HepG2 (cell line): ENCODE measurements around the gene TMC2. TPM values are rescaled to one million over a fixed set of nuclear protein-coding genes. Genes with fewer than 3 reads are reported as not detected.

Experiments used
- DNMT3B ChIP-seq: conservative IDR thresholded peaks from 2 replicates; pipeline ENCODE4 v1.6.1; 2016; ENCODE audit warnings: missing biosample characterization, control low read depth
- ZNF264 ChIP-seq: sonication (generic); formaldehyde crosslinking; IDR thresholded peaks from 2 replicates; pipeline ENCODE4 v1.4.0; 2020; ENCODE audit warnings: missing genetic modification reagents
- polyA plus RNA-seq, 8 experiments: library from polyadenylated mRNA; depleted of rRNA in 3 of 8; stranded (reverse) in 7 of 8; unstranded in 1 of 8; fragments of >200 nt; fragmentation: Illumina TruSeq in 4 of 8; extraction: Trizol in 4 of 8; gene quantifications; 2 replicates each; pipeline versions ENCODE4 v1.2.1 to v1.2.3, GENCODE V29; 2011 to 2016; ENCODE audit warnings: low read depth in 4 of 8, missing spikeins in 1 of 8, mixed read lengths in 1 of 8; ENCODE audit not compliant: insufficient read depth in 1 of 8
- total RNA-seq, 5 experiments: library from RNA; depleted of rRNA; stranded (reverse); fragments of >200 nt; fragmentation: Illumina TruSeq; extraction: Trizol; gene quantifications; 2 replicates each; pipeline ENCODE4 v1.2.3, GENCODE V29; 2016; ENCODE audit warnings: low read depth in 1 of 5
- TF ChIP-seq, protein P1 (sequence below): sonication (generic); formaldehyde crosslinking; IDR thresholded peaks from 2 replicates; pipeline ENCODE4; 2020; ENCODE audit warnings: missing genetic modification reagents, mild to moderate bottlenecking, borderline replicate concordance
- TF ChIP-seq, protein P2 (sequence below): sonication (generic); formaldehyde crosslinking; IDR thresholded peaks from 2 replicates; pipeline ENCODE4 v1.4.0; 2020; ENCODE audit warnings: missing genetic modification reagents
- TF ChIP-seq, protein P3 (sequence below): sonication (generic); formaldehyde crosslinking; IDR thresholded peaks from 2 replicates; pipeline ENCODE4 v1.5.1; 2020; ENCODE audit warnings: missing genetic modification reagents, mild to moderate bottlenecking, borderline replicate concordance
- TF ChIP-seq, protein P4 (sequence below): sonication (generic); formaldehyde crosslinking; IDR thresholded peaks from 2 replicates; pipeline ENCODE4 v1.8.0; 2022; ENCODE audit warnings: missing genetic modification reagents, low read depth, mild to moderate bottlenecking, borderline replicate concordance
- TF ChIP-seq, protein P5 (sequence below): sonication (generic); formaldehyde crosslinking; IDR thresholded peaks from 2 replicates; pipeline ENCODE4 v1.4.0; 2020; ENCODE audit warnings: missing genetic modification reagents, borderline replicate concordance
- TF ChIP-seq, protein P6 (sequence below): sonication (generic); formaldehyde crosslinking; IDR thresholded peaks from 2 replicates; pipeline ENCODE4 v1.4.0; 2020; ENCODE audit warnings: missing genetic modification reagents

The TMC2 gene
- total and polyA plus RNA-seq, 2 of the 13 experiments (the other 11 are each of a cell fraction or from before 2014, with no cell fraction given) = not detected

DNA sequence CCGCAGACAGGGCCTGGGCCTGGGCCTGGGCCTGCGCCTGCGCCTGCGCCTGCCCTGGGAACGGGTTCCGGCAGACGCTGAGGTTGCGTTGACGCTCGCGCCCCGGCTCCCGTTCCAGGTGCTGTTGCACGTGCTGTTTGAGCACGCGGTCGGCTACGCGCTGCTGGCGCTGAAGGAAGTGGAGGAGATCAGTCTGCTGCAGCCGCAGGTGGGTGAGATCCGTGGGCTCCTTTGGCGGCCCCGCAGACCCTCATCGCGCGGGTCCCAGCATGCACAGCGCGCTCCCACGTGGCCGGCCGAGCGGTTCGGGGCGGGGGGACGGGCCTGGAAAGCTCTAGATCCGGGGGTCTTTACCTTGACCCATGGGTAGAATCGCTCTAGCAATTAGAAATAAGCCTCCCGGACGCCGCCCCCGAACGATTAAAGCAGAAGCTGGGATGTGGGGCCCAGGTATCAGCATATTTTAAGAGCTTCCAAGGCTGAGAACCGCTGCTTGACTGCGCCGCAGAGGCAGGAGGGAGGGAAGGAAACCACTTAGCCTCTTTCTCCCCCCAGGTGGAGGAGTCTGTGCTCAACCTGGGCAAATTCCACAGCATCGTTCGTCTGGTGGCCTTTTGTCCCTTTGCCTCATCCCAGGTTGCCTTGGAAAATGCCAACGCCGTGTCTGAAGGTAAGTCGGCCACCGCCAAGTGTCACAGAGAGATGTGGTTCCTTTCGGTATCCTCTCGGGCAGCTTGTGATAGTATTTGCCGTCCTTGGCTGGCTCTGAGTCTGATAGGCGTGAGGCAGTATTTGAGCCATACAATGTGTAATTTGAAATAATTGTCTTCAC, 116.6 kb downstream of the TMC2 start (continued):
- TF ChIP-seq, protein P1, sequence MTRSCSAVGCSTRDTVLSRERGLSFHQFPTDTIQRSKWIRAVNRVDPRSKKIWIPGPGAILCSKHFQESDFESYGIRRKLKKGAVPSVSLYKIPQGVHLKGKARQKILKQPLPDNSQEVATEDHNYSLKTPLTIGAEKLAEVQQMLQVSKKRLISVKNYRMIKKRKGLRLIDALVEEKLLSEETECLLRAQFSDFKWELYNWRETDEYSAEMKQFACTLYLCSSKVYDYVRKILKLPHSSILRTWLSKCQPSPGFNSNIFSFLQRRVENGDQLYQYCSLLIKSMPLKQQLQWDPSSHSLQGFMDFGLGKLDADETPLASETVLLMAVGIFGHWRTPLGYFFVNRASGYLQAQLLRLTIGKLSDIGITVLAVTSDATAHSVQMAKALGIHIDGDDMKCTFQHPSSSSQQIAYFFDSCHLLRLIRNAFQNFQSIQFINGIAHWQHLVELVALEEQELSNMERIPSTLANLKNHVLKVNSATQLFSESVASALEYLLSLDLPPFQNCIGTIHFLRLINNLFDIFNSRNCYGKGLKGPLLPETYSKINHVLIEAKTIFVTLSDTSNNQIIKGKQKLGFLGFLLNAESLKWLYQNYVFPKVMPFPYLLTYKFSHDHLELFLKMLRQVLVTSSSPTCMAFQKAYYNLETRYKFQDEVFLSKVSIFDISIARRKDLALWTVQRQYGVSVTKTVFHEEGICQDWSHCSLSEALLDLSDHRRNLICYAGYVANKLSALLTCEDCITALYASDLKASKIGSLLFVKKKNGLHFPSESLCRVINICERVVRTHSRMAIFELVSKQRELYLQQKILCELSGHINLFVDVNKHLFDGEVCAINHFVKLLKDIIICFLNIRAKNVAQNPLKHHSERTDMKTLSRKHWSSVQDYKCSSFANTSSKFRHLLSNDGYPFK (CRISPR knock-in tag) = peak; percentile 54
- TF ChIP-seq, protein P2, sequence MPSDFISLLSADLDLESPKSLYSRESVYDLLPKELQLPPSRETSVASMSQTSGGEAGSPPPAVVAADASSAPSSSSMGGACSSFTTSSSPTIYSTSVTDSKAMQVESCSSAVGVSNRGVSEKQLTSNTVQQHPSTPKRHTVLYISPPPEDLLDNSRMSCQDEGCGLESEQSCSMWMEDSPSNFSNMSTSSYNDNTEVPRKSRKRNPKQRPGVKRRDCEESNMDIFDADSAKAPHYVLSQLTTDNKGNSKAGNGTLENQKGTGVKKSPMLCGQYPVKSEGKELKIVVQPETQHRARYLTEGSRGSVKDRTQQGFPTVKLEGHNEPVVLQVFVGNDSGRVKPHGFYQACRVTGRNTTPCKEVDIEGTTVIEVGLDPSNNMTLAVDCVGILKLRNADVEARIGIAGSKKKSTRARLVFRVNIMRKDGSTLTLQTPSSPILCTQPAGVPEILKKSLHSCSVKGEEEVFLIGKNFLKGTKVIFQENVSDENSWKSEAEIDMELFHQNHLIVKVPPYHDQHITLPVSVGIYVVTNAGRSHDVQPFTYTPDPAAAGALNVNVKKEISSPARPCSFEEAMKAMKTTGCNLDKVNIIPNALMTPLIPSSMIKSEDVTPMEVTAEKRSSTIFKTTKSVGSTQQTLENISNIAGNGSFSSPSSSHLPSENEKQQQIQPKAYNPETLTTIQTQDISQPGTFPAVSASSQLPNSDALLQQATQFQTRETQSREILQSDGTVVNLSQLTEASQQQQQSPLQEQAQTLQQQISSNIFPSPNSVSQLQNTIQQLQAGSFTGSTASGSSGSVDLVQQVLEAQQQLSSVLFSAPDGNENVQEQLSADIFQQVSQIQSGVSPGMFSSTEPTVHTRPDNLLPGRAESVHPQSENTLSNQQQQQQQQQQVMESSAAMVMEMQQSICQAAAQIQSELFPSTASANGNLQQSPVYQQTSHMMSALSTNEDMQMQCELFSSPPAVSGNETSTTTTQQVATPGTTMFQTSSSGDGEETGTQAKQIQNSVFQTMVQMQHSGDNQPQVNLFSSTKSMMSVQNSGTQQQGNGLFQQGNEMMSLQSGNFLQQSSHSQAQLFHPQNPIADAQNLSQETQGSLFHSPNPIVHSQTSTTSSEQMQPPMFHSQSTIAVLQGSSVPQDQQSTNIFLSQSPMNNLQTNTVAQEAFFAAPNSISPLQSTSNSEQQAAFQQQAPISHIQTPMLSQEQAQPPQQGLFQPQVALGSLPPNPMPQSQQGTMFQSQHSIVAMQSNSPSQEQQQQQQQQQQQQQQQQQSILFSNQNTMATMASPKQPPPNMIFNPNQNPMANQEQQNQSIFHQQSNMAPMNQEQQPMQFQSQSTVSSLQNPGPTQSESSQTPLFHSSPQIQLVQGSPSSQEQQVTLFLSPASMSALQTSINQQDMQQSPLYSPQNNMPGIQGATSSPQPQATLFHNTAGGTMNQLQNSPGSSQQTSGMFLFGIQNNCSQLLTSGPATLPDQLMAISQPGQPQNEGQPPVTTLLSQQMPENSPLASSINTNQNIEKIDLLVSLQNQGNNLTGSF (CRISPR knock-in tag) = peak; percentile 85; the same call in 1 of the 2 replicates
- TF ChIP-seq, protein P3, sequence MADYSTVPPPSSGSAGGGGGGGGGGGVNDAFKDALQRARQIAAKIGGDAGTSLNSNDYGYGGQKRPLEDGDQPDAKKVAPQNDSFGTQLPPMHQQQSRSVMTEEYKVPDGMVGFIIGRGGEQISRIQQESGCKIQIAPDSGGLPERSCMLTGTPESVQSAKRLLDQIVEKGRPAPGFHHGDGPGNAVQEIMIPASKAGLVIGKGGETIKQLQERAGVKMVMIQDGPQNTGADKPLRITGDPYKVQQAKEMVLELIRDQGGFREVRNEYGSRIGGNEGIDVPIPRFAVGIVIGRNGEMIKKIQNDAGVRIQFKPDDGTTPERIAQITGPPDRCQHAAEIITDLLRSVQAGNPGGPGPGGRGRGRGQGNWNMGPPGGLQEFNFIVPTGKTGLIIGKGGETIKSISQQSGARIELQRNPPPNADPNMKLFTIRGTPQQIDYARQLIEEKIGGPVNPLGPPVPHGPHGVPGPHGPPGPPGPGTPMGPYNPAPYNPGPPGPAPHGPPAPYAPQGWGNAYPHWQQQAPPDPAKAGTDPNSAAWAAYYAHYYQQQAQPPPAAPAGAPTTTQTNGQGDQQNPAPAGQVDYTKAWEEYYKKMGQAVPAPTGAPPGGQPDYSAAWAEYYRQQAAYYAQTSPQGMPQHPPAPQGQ (CRISPR knock-in tag) = peak; percentile 11; the same call in 1 of the 2 replicates
- TF ChIP-seq, protein P4, sequence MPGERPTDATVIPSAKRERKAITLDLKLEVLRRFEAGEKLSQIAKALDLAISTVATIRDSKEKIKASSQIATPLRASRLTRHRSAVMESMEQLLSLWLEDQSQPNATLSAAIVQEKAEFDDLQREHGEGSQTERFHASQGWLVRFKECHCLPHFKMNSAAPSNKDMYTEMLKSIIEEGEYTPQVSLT (CRISPR knock-in tag) = no peak; the same call in 1 of the 2 replicates
- TF ChIP-seq DNMT3B (CRISPR knock-in tag) = no peak; the same call in 1 of the 2 replicates
- TF ChIP-seq, protein P5, sequence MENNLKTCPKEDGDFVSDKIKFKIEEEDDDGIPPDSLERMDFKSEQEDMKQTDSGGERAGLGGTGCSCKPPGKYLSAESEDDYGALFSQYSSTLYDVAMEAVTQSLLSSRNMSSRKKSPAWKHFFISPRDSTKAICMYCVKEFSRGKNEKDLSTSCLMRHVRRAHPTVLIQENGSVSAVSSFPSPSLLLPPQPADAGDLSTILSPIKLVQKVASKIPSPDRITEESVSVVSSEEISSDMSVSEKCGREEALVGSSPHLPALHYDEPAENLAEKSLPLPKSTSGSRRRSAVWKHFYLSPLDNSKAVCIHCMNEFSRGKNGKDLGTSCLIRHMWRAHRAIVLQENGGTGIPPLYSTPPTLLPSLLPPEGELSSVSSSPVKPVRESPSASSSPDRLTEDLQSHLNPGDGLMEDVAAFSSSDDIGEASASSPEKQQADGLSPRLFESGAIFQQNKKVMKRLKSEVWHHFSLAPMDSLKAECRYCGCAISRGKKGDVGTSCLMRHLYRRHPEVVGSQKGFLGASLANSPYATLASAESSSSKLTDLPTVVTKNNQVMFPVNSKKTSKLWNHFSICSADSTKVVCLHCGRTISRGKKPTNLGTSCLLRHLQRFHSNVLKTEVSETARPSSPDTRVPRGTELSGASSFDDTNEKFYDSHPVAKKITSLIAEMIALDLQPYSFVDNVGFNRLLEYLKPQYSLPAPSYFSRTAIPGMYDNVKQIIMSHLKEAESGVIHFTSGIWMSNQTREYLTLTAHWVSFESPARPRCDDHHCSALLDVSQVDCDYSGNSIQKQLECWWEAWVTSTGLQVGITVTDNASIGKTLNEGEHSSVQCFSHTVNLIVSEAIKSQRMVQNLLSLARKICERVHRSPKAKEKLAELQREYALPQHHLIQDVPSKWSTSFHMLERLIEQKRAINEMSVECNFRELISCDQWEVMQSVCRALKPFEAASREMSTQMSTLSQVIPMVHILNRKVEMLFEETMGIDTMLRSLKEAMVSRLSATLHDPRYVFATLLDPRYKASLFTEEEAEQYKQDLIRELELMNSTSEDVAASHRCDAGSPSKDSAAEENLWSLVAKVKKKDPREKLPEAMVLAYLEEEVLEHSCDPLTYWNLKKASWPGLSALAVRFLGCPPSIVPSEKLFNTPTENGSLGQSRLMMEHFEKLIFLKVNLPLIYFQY (CRISPR knock-in tag) = no peak; the same call in 1 of the 2 replicates
- TF ChIP-seq, protein P6, sequence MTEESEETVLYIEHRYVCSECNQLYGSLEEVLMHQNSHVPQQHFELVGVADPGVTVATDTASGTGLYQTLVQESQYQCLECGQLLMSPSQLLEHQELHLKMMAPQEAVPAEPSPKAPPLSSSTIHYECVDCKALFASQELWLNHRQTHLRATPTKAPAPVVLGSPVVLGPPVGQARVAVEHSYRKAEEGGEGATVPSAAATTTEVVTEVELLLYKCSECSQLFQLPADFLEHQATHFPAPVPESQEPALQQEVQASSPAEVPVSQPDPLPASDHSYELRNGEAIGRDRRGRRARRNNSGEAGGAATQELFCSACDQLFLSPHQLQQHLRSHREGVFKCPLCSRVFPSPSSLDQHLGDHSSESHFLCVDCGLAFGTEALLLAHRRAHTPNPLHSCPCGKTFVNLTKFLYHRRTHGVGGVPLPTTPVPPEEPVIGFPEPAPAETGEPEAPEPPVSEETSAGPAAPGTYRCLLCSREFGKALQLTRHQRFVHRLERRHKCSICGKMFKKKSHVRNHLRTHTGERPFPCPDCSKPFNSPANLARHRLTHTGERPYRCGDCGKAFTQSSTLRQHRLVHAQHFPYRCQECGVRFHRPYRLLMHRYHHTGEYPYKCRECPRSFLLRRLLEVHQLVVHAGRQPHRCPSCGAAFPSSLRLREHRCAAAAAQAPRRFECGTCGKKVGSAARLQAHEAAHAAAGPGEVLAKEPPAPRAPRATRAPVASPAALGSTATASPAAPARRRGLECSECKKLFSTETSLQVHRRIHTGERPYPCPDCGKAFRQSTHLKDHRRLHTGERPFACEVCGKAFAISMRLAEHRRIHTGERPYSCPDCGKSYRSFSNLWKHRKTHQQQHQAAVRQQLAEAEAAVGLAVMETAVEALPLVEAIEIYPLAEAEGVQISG (CRISPR knock-in tag) = peak; percentile 18; the same call in 1 of the 2 replicates
- peak; percentile 75 for TF ChIP-seq ZNF264 (CRISPR knock-in tag)
